Neuronal stem cell (in vitro differentiated cells): ENCODE data around the gene PTPRJ.

Experiments
- DNase-seq: peaks from one replicate; pipeline ENCODE4 v3.0.0-alpha.2; 2013; ENCODE audit warnings: low spot score
- H2AFZ ChIP-seq: one replicate; pipeline ENCODE4 v1.6.1; 2013; ENCODE audit warnings: mild to moderate bottlenecking, low read length, inconsistent platforms
- H2AK5ac ChIP-seq: 2 replicates; pipeline ENCODE4 v1.6.1; 2013; ENCODE audit warnings: low read depth, mild to moderate bottlenecking, inconsistent platforms, low read length, moderate library complexity, mixed read lengths
- H2BK120ac ChIP-seq: 2 replicates; pipeline ENCODE4 v1.6.1; 2013; ENCODE audit warnings: low read depth, mild to moderate bottlenecking, inconsistent platforms, low read length, moderate library complexity, mixed read lengths
- H2BK12ac ChIP-seq: one replicate; pipeline ENCODE4 v1.6.1; 2013; ENCODE audit warnings: low read length, inconsistent platforms
- H2BK15ac ChIP-seq: 2 replicates; pipeline ENCODE4 v1.6.1; 2013; ENCODE audit warnings: mild to moderate bottlenecking, low read length, inconsistent platforms, mixed read lengths
- H2BK5ac ChIP-seq: one replicate; pipeline ENCODE4 v1.6.1; 2013; ENCODE audit warnings: inconsistent platforms, mild to moderate bottlenecking, low read length, moderate library complexity
- H3K14ac ChIP-seq: one replicate; pipeline ENCODE4 v1.6.1; 2013; ENCODE audit warnings: low read length, inconsistent platforms
- H3K18ac ChIP-seq: 2 replicates; pipeline ENCODE4 v1.6.1; 2013; ENCODE audit warnings: low read length, inconsistent platforms
- H3K23ac ChIP-seq: 2 replicates; pipeline ENCODE4 v1.6.1; 2013; ENCODE audit warnings: low read depth, mild to moderate bottlenecking, mixed read lengths, low read length, inconsistent platforms; ENCODE audit not compliant: poor library complexity
- H3K27ac ChIP-seq: replicated peaks from 3 replicates; pipeline ENCODE4 v1.5.1; 2013; ENCODE audit warnings: low read length, inconsistent platforms
- H3K27me3 ChIP-seq, 3 experiments: 2 replicates each; pipeline ENCODE4 v1.6.1; 2013; ENCODE audit warnings: low read length in 3 of 3, mild to moderate bottlenecking in 2 of 3, inconsistent platforms in 1 of 3, low read depth in 1 of 3, mixed read lengths in 1 of 3, moderate library complexity in 1 of 3; ENCODE audit not compliant: control insufficient read depth in 3 of 3, insufficient read depth in 3 of 3
- H3K36me3 ChIP-seq, 2 donors: replicated peaks in 1 of 2; 2 replicates each; pipeline ENCODE4 v1.6.1; 2013; ENCODE audit warnings: low read length in 2 of 2; ENCODE audit not compliant: control insufficient read depth in 2 of 2, insufficient read depth in 2 of 2
- H3K4ac ChIP-seq: 2 replicates; pipeline ENCODE4 v1.6.1; 2013; ENCODE audit warnings: inconsistent platforms, mild to moderate bottlenecking, low read length, moderate library complexity
- H3K4me1 ChIP-seq, 2 donors: 1 replicate in 1 of 2; 2 replicates in 1 of 2; pipeline ENCODE4 v1.6.1; 2013; ENCODE audit warnings: low read length in 2 of 2, low read depth in 1 of 2; ENCODE audit not compliant: control insufficient read depth in 2 of 2, insufficient read depth in 1 of 2
- H3K4me2 ChIP-seq: one replicate; pipeline ENCODE4 v1.6.1; 2013; ENCODE audit warnings: mild to moderate bottlenecking, low read length, inconsistent platforms; ENCODE audit not compliant: insufficient read depth, poor library complexity, severe bottlenecking
- H3K4me3 ChIP-seq, 2 donors: 2 replicates each; pipeline ENCODE4 v1.5.1; 2013; ENCODE audit warnings: low read length in 2 of 2, mild to moderate bottlenecking in 2 of 2, inconsistent platforms in 1 of 2, moderate library complexity in 1 of 2
- H3K79me1 ChIP-seq: one replicate; pipeline ENCODE4 v1.6.1; 2013; ENCODE audit warnings: low read depth, mild to moderate bottlenecking, inconsistent platforms, low read length, moderate library complexity
- H3K9ac ChIP-seq: one replicate; pipeline ENCODE4 v1.6.1; 2013; ENCODE audit warnings: mild to moderate bottlenecking, low read depth, low read length, inconsistent platforms; ENCODE audit not compliant: poor library complexity
- H3K9me3 ChIP-seq, 2 donors: replicated peaks in 1 of 2; 2 replicates each; pipeline versions ENCODE3 to v1.6.1; 2013; ENCODE audit warnings: low read length in 2 of 2, mild to moderate bottlenecking in 2 of 2, inconsistent platforms in 1 of 2, low read depth in 1 of 2, mixed read lengths in 1 of 2, moderate library complexity in 1 of 2; ENCODE audit not compliant: control insufficient read depth in 2 of 2, insufficient read depth in 1 of 2
- H4K8ac ChIP-seq: one replicate; pipeline ENCODE4 v1.6.1; 2013; ENCODE audit warnings: low read depth, mild to moderate bottlenecking, inconsistent platforms, low read length, moderate library complexity
- H4K91ac ChIP-seq: one replicate; pipeline ENCODE4 v1.6.1; 2013; ENCODE audit warnings: low read length, low read depth, mild to moderate bottlenecking, inconsistent platforms; ENCODE audit not compliant: poor library complexity
- WGBS, 2 donors: extraction: QIAGEN DNeasy Blood & Tissue Kit; methylation state at CpG; one replicate each; pipeline ENCODE4 v1.1.7; 2013; ENCODE audit warnings: missing lambda C conversion rate in 2 of 2, mixed read lengths in 1 of 2; ENCODE audit not compliant: insufficient read length in 2 of 2, insufficient replicate concordance in 1 of 2; ENCODE audit errors: extremely low coverage in 2 of 2; 5-methylcytosine and 5-hydroxymethylcytosine counted together

The PTPRJ gene

GRCh38 chr11:48056325-48057183 is 76.2 kb downstream of the PTPRJ start:
- no peak overlapping the region for H3K4me3 ChIP-seq
- H4K8ac ChIP-seq = no peak overlapping the region
- H3K18ac ChIP-seq = no peak overlapping the region
- WGBS, 2 donors = no CpG with 5 or more reads among the region's 20 CpGs
- H3K4me2 ChIP-seq = no peak overlapping the region
- H2BK15ac ChIP-seq = no peak overlapping the region
- H3K9ac ChIP-seq = no peak overlapping the region
- no peak overlapping the region for H2BK120ac ChIP-seq
- no peak overlapping the region for H2BK5ac ChIP-seq
- H2BK12ac ChIP-seq = no peak overlapping the region
- H4K91ac ChIP-seq = no peak overlapping the region
- no peak overlapping the region for H3K4ac ChIP-seq
- no peak overlapping the region for H2AFZ ChIP-seq
- H3K4me1 ChIP-seq = peaks cover 6 to 27% of the 10 kb centered on the region in 2 donors
- H3K27me3 ChIP-seq = no peaks in the 10 kb centered on the region
- H3K23ac ChIP-seq = no peak overlapping the region
- H3K27ac ChIP-seq = no peak overlapping the region
- no peaks in the 10 kb centered on the region for H3K36me3 ChIP-seq
- no peak for DNase-seq
- H3K9me3 ChIP-seq = no peaks in the 10 kb centered on the region
- peaks cover 5% of the 10 kb centered on the region for H3K79me1 ChIP-seq
- H3K14ac ChIP-seq = no peak overlapping the region
- H2AK5ac ChIP-seq = no peak overlapping the region

- H3K23ac ChIP-seq = no peak overlapping the region
- H3K14ac ChIP-seq = no peak overlapping the region
- H3K4me3 ChIP-seq = no peak overlapping the region
- H4K8ac ChIP-seq = no peak overlapping the region
- H3K9me3 ChIP-seq = no peaks in the 10 kb centered on the region
- H2BK120ac ChIP-seq = no peak overlapping the region
- no peaks in the 10 kb centered on the region for H3K27me3 ChIP-seq
- H4K91ac ChIP-seq = no peak overlapping the region
- no CpG with 5 or more reads among the region's 2 CpGs for WGBS, 2 donors
- no peak overlapping the region for H3K27ac ChIP-seq
- no peak overlapping the region for H2AFZ ChIP-seq
- H3K9ac ChIP-seq = no peak overlapping the region
- H2BK15ac ChIP-seq = no peak overlapping the region
- no peak overlapping the region for H3K4me2 ChIP-seq
- H2AK5ac ChIP-seq = no peak overlapping the region
- no peak overlapping the region for H2BK12ac ChIP-seq
- no peak for DNase-seq
- peaks cover 6 to 20% of the 10 kb centered on the region in 2 donors for H3K4me1 ChIP-seq
- H3K4ac ChIP-seq = no peak overlapping the region
- H3K79me1 ChIP-seq = peaks cover 2% of the 10 kb centered on the region
- H3K18ac ChIP-seq = no peak overlapping the region
- no peak overlapping the region for H2BK5ac ChIP-seq
- no peaks in the 10 kb centered on the region for H3K36me3 ChIP-seq
Observed at GRCh38 chr11:48058064-48058463, 77.7 kb downstream of the PTPRJ start.

- no peaks in the 10 kb centered on the region for H3K27me3 ChIP-seq
- no peak for DNase-seq
- no peak overlapping the region for H2BK15ac ChIP-seq
- peak overlapping the region; percentile 87 for H3K14ac ChIP-seq
- peaks cover 10 to 20% of the 10 kb centered on the region in 2 donors for H3K4me1 ChIP-seq
- no CpG with 5 or more reads among the region's 12 CpGs for WGBS, 2 donors
- no peak overlapping the region for H2AK5ac ChIP-seq
- H2AFZ ChIP-seq = no peak overlapping the region
- no peaks in the 10 kb centered on the region for H3K9me3 ChIP-seq
- H2BK120ac ChIP-seq = no peak overlapping the region
- H4K91ac ChIP-seq = no peak overlapping the region
- no peak overlapping the region for H3K9ac ChIP-seq
- H3K23ac ChIP-seq = no peak overlapping the region
- H3K27ac ChIP-seq = no peak overlapping the region
- H3K4me2 ChIP-seq = no peak overlapping the region
- peaks cover 2% of the 10 kb centered on the region for H3K79me1 ChIP-seq
- H3K4ac ChIP-seq = no peak overlapping the region
- H2BK5ac ChIP-seq = no peak overlapping the region
- no peak overlapping the region for H4K8ac ChIP-seq
- H2BK12ac ChIP-seq = no peak overlapping the region
- H3K18ac ChIP-seq = peak overlapping the region; percentile 32
- H3K36me3 ChIP-seq = no peaks in the 10 kb centered on the region
- no peak overlapping the region for H3K4me3 ChIP-seq
Observed at GRCh38 chr11:48058788-48059187, 78.4 kb downstream of the PTPRJ start.

GRCh38 chr11:48062649-48063048 is 82.3 kb downstream of the PTPRJ start:
- Histone ChIP-seq H3K36me3 (no peaks in the 10 kb centered on the region), H2BK15ac (no peak overlapping the region), H3K18ac (no peak overlapping the region), H3K23ac (no peak overlapping the region), H2BK5ac (no peak overlapping the region), H3K4me3 (no peak overlapping the region), H2AK5ac (no peak overlapping the region), H2AFZ (no peak overlapping the region), H3K4ac (no peak overlapping the region), H3K27ac (no peak overlapping the region), H2BK12ac (no peak overlapping the region), H3K9ac (no peak overlapping the region), H3K9me3 (no peaks in the 10 kb centered on the region), H3K14ac (no peak overlapping the region), H3K4me1 (peaks cover 4 to 15% of the 10 kb centered on the region in 2 donors), H4K8ac (no peak overlapping the region), H3K27me3 (no peaks in the 10 kb centered on the region), H3K79me1 (peaks cover 2% of the 10 kb centered on the region), H2BK120ac (no peak overlapping the region), H3K4me2 (no peak overlapping the region), H4K91ac (no peak overlapping the region)
- WGBS, 2 donors = no CpG with 5 or more reads among the region's 3 CpGs
- DNase-seq = no peak
